ENCODE data around the gene PNPLA5.

The PNPLA5 gene

DNA sequence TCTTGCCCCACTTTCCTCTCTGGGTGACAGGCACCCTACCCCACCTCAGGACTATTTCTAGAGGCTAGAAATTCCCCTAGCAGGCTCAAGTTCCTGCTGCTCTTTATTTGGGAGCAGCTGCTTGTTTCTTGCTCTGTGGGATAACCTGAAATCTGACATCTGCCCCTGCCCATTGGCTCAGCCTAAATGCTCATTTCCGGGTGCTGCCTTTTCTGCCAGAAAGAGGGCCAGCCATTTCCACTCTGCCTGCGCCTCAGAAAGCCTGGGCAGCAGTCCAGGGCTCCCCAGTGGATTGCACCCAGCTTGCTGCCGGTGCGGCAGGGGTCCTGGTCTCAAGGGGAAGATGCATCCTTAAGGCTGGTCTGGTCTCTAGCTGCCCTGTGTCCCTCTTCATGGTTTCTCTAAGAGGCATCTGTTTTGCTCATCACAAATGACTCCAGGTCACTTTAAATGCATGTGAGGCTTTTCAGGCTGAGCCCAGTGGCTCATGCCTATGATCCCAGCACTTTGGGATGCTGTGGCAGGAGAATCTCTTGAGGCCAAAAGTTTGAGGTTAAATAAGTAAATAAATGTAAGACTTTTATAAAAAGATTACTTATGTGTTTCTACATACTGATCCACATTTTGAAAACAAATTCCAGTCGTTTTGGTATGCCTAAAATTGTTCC, 10.3 kb upstream of the PNPLA5 start:
- TF ChIP-seq CTCF (IDR thresholded peaks at IDR 0.05; ENCODE audit: borderline replicate concordance, insufficient read depth, low read depth, low read length): no peak
- H3K4me3 ChIP-seq (ENCODE audit: low read depth, low read length): no peak overlapping the region

DNA sequence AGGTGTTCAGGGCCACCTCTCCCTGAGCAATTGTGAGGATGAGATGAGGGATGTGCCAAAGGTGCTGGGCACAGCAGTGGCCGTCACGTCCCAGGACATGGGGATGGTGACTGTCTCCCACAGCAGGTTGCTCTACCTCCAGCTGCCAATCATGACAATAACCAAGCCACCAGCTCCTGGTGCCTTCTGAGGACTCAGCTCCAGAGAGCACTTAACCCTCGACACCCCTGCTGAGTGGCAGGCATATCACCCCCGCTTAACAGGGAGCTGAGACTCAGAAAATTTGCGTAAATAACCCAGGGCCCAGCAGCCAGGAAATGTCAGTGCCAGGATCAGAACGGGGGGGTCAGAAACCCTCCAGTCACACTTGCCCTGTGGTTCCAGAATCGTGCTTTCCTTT, 8.4 kb upstream of the PNPLA5 start:
- H3K4me3 ChIP-seq (ENCODE audit: low read depth, low read length): no peak overlapping the region
- TF ChIP-seq CTCF (IDR thresholded peaks at IDR 0.05; ENCODE audit: borderline replicate concordance, insufficient read depth, low read depth, low read length): no peak

- no peak overlapping the region for H3K4me3 ChIP-seq (ENCODE audit: low read depth, low read length)
Measured at GRCh38 chr22:43897751-43898261, 6.0 kb upstream of the PNPLA5 start.

GRCh38 chr22:43895986-43896645, 4.3 kb upstream of the PNPLA5 start:
- no peak overlapping the region for H3K4me3 ChIP-seq (ENCODE audit: low read depth, low read length)
- TF ChIP-seq CTCF (IDR thresholded peaks at IDR 0.05; ENCODE audit: borderline replicate concordance, insufficient read depth, low read depth, low read length): no peak

More at GRCh38 chr22:43897751-43898261, 6.0 kb upstream of the PNPLA5 start:
- no peak for TF ChIP-seq CTCF (IDR thresholded peaks at IDR 0.05; ENCODE audit: borderline replicate concordance, insufficient read depth, low read depth, low read length)

DNA sequence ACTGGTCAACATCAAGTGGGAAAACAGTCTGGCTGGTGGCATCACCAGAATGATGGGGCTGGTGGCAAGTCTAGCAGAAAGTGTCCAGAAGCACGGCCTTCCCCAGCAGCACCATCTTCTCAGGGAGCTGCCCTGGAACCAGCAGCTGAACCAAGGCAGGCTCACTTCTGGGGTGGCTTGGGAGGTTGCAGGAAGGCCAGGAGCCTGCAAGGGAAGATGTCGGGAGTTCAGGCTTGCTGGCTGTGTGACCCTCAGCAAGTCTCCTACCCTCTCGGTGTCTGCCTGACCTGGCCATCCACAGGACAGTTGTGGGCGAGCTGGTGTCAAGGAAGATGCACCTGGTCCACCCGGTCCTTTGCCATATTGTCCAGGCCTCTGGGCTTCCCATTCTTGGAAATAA, 2.3 kb upstream of the PNPLA5 start:
- no peak for TF ChIP-seq CTCF (IDR thresholded peaks at IDR 0.05; ENCODE audit: borderline replicate concordance, insufficient read depth, low read depth, low read length)
- no peak overlapping the region for H3K4me3 ChIP-seq (ENCODE audit: low read depth, low read length)

- no peak overlapping the region for H3K4me3 ChIP-seq (ENCODE audit: low read depth, low read length)
- no peak for TF ChIP-seq CTCF (IDR thresholded peaks at IDR 0.05; ENCODE audit: borderline replicate concordance, insufficient read depth, low read depth, low read length)
Measured at GRCh38 chr22:43893266-43893665, 1.5 kb upstream of the PNPLA5 start.

Measured in GM12875 (cell line).